Small intestine (tissue), 7 donors: ENCODE data around the gene DNAJB1. TPM values are rescaled to one million over a fixed set of nuclear protein-coding genes. Genes with fewer than 3 reads are reported as not detected.
A peak's percentile ranks its signal among the peaks of the same experiment; 100 is the strongest.

Experiments used
- DNase-seq, 2 donors: peaks; one replicate each; pipeline versions ENCODE4 v3.0.0 to v3.0.0-alpha.2; 2013
- FAIRE-seq: peaks from 2 replicates; lab custom pipeline; 2012; peaks lifted over from hg19 to GRCh38; lab: Jason Lieb, UNC
- H3K27ac ChIP-seq, 3 donors: one replicate each; pipeline ENCODE4 v1.5.1; 2013; ENCODE audit warnings: low read length in 2 of 3, mild to moderate bottlenecking in 2 of 3, control low read depth in 1 of 3, inconsistent platforms in 1 of 3, low read depth in 1 of 3, moderate library complexity in 1 of 3
- H3K27me3 ChIP-seq, 3 donors: one replicate each; pipeline ENCODE4 v1.6.1; 2013; ENCODE audit warnings: low read length in 3 of 3, inconsistent platforms in 1 of 3; ENCODE audit not compliant: control insufficient read depth in 3 of 3, insufficient read depth in 3 of 3
- H3K36me3 ChIP-seq, 3 donors: one replicate each; pipeline ENCODE4 v1.6.1; 2013; ENCODE audit warnings: low read length in 3 of 3, inconsistent platforms in 1 of 3, low read depth in 1 of 3, mild to moderate bottlenecking in 1 of 3, moderate library complexity in 1 of 3; ENCODE audit not compliant: control insufficient read depth in 3 of 3, insufficient read depth in 2 of 3
- H3K4me1 ChIP-seq, 3 donors: one replicate each; pipeline ENCODE4 v1.6.1; 2013; ENCODE audit warnings: low read length in 2 of 3, inconsistent platforms in 1 of 3, low read depth in 1 of 3, mild to moderate bottlenecking in 1 of 3, moderate library complexity in 1 of 3; ENCODE audit not compliant: control insufficient read depth in 3 of 3, insufficient read depth in 2 of 3
- H3K4me3 ChIP-seq, 3 donors: one replicate each; pipeline ENCODE4 v1.5.1; 2013; ENCODE audit warnings: low read length in 3 of 3, control low read depth in 1 of 3, inconsistent platforms in 1 of 3, low read depth in 1 of 3, mild to moderate bottlenecking in 1 of 3, moderate library complexity in 1 of 3
- H3K9me3 ChIP-seq, 2 donors: one replicate each; pipeline ENCODE4 v1.6.1; 2013; ENCODE audit warnings: low read depth in 1 of 2, low read length in 1 of 2; ENCODE audit not compliant: control insufficient read depth in 2 of 2, insufficient read depth in 1 of 2
- WGBS, 3 donors: extraction: QIAGEN DNeasy Blood & Tissue Kit; methylation state at CpG; one replicate each; pipeline ENCODE4 v1.1.7; 2013; 5-methylcytosine and 5-hydroxymethylcytosine counted together
- polyA plus RNA-seq, 4 donors: library from polyadenylated mRNA; stranded (reverse) in 3 of 4; unstranded in 1 of 4; fragments of 200-250 nt in 3 of 4; fragments of 120-200 nt in 1 of 4; gene quantifications; one replicate each; pipeline versions ENCODE4 v1.2.1 to v1.2.3, GENCODE V29; 2013
- donor health status: healthy with polysubstance abuse.
- donor health status: control.
- donor health status: control.
- donor health status: Bipolar disorder and iron deficiency.
- donor health status: healthy.

DNAJB1 gene
- polyA plus RNA-seq, 4 donors = 39.4 to 87.7 (median 44.2) TPM

GRCh38 chr19:14540741-14541525 is 22.7 kb upstream of the DNAJB1 start:
- Histone ChIP-seq H3K9me3 (no peaks in the 10 kb centered on the region), H3K27me3 (no peaks in the 10 kb centered on the region), H3K36me3 (peaks cover 0 to 49% (median 0%) of the 10 kb centered on the region in 3 donors), H3K4me1 (peaks cover 0 to 14% (median 5%) of the 10 kb centered on the region in 3 donors), H3K27ac (no peak overlapping the region), H3K4me3 (no peak overlapping the region)
- DNase-seq (no peak), FAIRE-seq (no peak)
- 91 to 92% (median 92%) methylated on average over 19 of the region's 19 CpGs for WGBS, 3 donors

- Histone ChIP-seq H3K4me1 (peaks cover 0 to 20% (median 4%) of the 10 kb centered on the region in 3 donors), H3K27me3 (no peaks in the 10 kb centered on the region), H3K27ac (peak overlapping the region; percentile 58 to 87 (median 83)), H3K36me3 (peaks cover 0 to 54% (median 3%) of the 10 kb centered on the region in 3 donors), H3K9me3 (no peaks in the 10 kb centered on the region), H3K4me3 (peak overlapping the region in 2 of 3 donors; percentile 38 to 41)
- WGBS, 3 donors = 5 to 26% (median 15%) methylated on average over 15 to 24 of the region's 24 CpGs
- no peak for FAIRE-seq
- DNase-seq = peak; percentile 93 to 94
Measured at GRCh38 chr19:14536926-14537692, 18.9 kb upstream of the DNAJB1 start.

GRCh38 chr19:14533450-14533849 is 15.3 kb upstream of the DNAJB1 start:
- peaks cover 0 to 37% (median 3%) of the 10 kb centered on the region in 3 donors for H3K36me3 ChIP-seq
- H3K27me3 ChIP-seq = no peaks in the 10 kb centered on the region
- DNase-seq (no peak), FAIRE-seq (no peak)
- H3K4me1 ChIP-seq = peaks cover 0 to 36% (median 7%) of the 10 kb centered on the region in 3 donors
- no peak overlapping the region for H3K27ac ChIP-seq
- WGBS, 3 donors = 82 to 89% (median 85%) methylated on average over 5 of the region's 5 CpGs
- no peak overlapping the region for H3K4me3 ChIP-seq
- H3K9me3 ChIP-seq = no peaks in the 10 kb centered on the region

GRCh38 chr19:14530506-14530905 is 12.3 kb upstream of the DNAJB1 start:
- WGBS, 3 donors = 43 to 53% (median 44%) methylated on average over 3 of the region's 3 CpGs
- peaks cover 0 to 19% (median 3%) of the 10 kb centered on the region in 3 donors for H3K4me1 ChIP-seq
- DNase-seq = no peak
- FAIRE-seq = no peak
- no peaks in the 10 kb centered on the region for H3K27me3 ChIP-seq
- peak overlapping the region in 2 of 3 donors; percentile 46 to 99 for H3K27ac ChIP-seq
- peak overlapping the region in 2 of 3 donors; percentile 23 to 93 for H3K4me3 ChIP-seq
- no peaks in the 10 kb centered on the region for H3K9me3 ChIP-seq
- H3K36me3 ChIP-seq = peaks cover 0 to 31% (median 3%) of the 10 kb centered on the region in 3 donors

GRCh38 chr19:14530005-14530348 is 11.8 kb upstream of the DNAJB1 start:
- no peak for FAIRE-seq
- Histone ChIP-seq H3K4me3 (peak overlapping the region; percentile 62 to 93 (median 67)), H3K4me1 (peaks cover 0 to 19% (median 3%) of the 10 kb centered on the region in 3 donors), H3K9me3 (no peaks in the 10 kb centered on the region), H3K36me3 (peaks cover 0 to 30% (median 3%) of the 10 kb centered on the region in 3 donors), H3K27me3 (no peaks in the 10 kb centered on the region), H3K27ac (peak overlapping the region; percentile 88 to 99 (median 99))
- WGBS, 3 donors = 0 to 1% (median 0%) methylated on average over 18 of the region's 18 CpGs
- peak; percentile 93 to 96 for DNase-seq

- Histone ChIP-seq H3K27ac (peak within 1 kb of the TSS; percentile 88 to 99 (median 99)), H3K4me1 (peaks cover 0 to 19% (median 3%) of the 10 kb centered on the region in 3 donors), H3K36me3 (peaks cover 0 to 25% (median 3%) of the 10 kb centered on the region in 3 donors), H3K9me3 (no peaks in the 10 kb centered on the region), H3K4me3 (peak within 1 kb of the TSS; percentile 62 to 93 (median 67)), H3K27me3 (no peaks in the 10 kb centered on the region)
- peak; percentile 100 for DNase-seq
- FAIRE-seq = no peak
- 0 to 1% (median 0%) methylated on average over 55 to 59 of the region's 59 CpGs for WGBS, 3 donors
Measured at GRCh38 chr19:14529254-14530004, 11.2 kb upstream of the DNAJB1 start, which contains the start of gene TECR. TSS of gene TECR (plus strand) at chr19:14529594. CDS start at chr19:14529697, 103 bp downstream.

GRCh38 chr19:14528419-14529253 is 10.4 kb upstream of the DNAJB1 start:
- Histone ChIP-seq H3K27me3 (no peaks in the 10 kb centered on the region), H3K36me3 (peaks cover 0 to 20% (median 3%) of the 10 kb centered on the region in 3 donors), H3K4me3 (peak overlapping the region; percentile 33 to 79 (median 37)), H3K9me3 (no peaks in the 10 kb centered on the region), H3K27ac (peak overlapping the region in 2 of 3 donors; percentile 57 to 60), H3K4me1 (peaks cover 0 to 19% (median 3%) of the 10 kb centered on the region in 3 donors)
- DNase-seq = no peak
- FAIRE-seq = no peak
- 14 to 35% (median 24%) methylated on average over 36 to 39 of the region's 39 CpGs for WGBS, 3 donors
